HG03139 (cell line): Measurements from ENCODE around the gene ARHGAP33.
"Not testable (repeated sequence)": the region's sequence is repeated elsewhere in the genome, so short reads cannot be mapped to it uniquely, and the experiment has no call there.

Source experiments
- ATAC-seq: cut with Tn5 transposase; IDR thresholded peaks from one replicate; pipeline ENCODE4 v1.9.1; 2021; ENCODE audit not compliant: unreplicated experiment

Gene ARHGAP33

GRCh38 chr19:35754370-35755130, 20.8 kb upstream of the ARHGAP33 start:
- no peak for ATAC-seq

- no peak for ATAC-seq
Measured at GRCh38 chr19:35755131-35755549, 20.2 kb upstream of the ARHGAP33 start.

- no peak for ATAC-seq
Measured at GRCh38 chr19:35755550-35756376, 19.6 kb upstream of the ARHGAP33 start.

GRCh38 chr19:35756377-35757230, 18.8 kb upstream of the ARHGAP33 start, which contains the start of gene HSPB6:
HSPB6 (minus strand) TSS chr19:35757029; CDS start chr19:35757008, 21 bp downstream.
- no peak for ATAC-seq

GRCh38 chr19:35757231-35757748, 18.1 kb upstream of the ARHGAP33 start:
- ATAC-seq, result peak; percentile 2

GRCh38 chr19:35757749-35758608, 17.4 kb upstream of the ARHGAP33 start, which contains the start of gene PROSER3:
PROSER3 (plus strand) TSS chr19:35758176; CDS start chr19:35758216, 40 bp downstream.
- peak; percentile 94 for ATAC-seq

GRCh38 chr19:35759697-35760096, 15.7 kb upstream of the ARHGAP33 start:
- ATAC-seq, result no peak

- no peak for ATAC-seq
Measured at GRCh38 chr19:35760711-35761349, 14.5 kb upstream of the ARHGAP33 start.

- ATAC-seq, result no peak
Measured at GRCh38 chr19:35764432-35765315, 10.7 kb upstream of the ARHGAP33 start.

GRCh38 chr19:35766571-35767104, 8.7 kb upstream of the ARHGAP33 start:
- ATAC-seq, result no peak

- no peak for ATAC-seq
Measured at GRCh38 chr19:35767288-35768081, 7.9 kb upstream of the ARHGAP33 start.

- no peak for ATAC-seq
Measured at GRCh38 chr19:35768082-35768421, 7.3 kb upstream of the ARHGAP33 start.

- ATAC-seq, result not testable (repeated sequence)
Measured at GRCh38 chr19:35772362-35772761, 3.0 kb upstream of the ARHGAP33 start.

GRCh38 chr19:35773020-35773806, 2.2 kb upstream of the ARHGAP33 start:
- ATAC-seq, result no peak

GRCh38 chr19:35774274-35775045, 904 bp upstream of the ARHGAP33 start:
- no peak for ATAC-seq

GRCh38 chr19:35775046-35775297, 392 bp upstream of the ARHGAP33 start:
- no peak for ATAC-seq
